ENCODE results near the gene TMEM163.
"Not testable (repeated sequence)": the region's sequence is repeated elsewhere in the genome, so short reads cannot be mapped to it uniquely, and the experiment has no call there.

TMEM163 gene

DNA sequence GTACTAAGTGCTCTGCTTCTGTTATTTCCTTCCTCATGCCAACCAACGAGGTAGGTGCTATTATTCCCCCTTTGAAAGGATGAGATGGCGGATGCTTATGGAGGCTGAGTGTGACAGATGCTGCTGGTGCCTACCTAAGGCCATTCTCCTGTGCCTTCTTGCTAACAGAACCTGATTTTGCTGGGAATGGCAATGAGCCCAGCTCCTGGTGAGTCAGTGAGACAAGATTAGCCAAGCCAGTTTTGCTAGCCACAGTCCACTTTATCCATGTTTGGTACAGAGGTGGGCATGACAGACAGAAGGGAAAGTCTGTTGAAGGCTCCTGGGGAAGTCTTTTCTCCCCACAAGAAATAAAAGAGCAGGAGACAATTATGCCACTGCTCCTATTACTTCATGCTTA, 43.7 kb upstream of the TMEM163 start:
- no peak overlapping the region for H3K4me3 ChIP-seq (ENCODE audit: low read depth, low read length)
- TF ChIP-seq MYC (IDR thresholded peaks at IDR 0.05; ENCODE audit: low read depth, low read length) = no peak
- no peak for TF ChIP-seq MAX (IDR thresholded peaks at IDR 0.05; ENCODE audit: low read depth, low read length)
- no peak for TF ChIP-seq CTCF (IDR thresholded peaks at IDR 0.05; ENCODE audit: low read depth, low read length)
- no peak for TF ChIP-seq POLR2A (IDR thresholded peaks at IDR 0.05; ENCODE audit: extremely low read depth, insufficient read length)
- no peak for DNase-seq (ENCODE audit: low read depth)

DNA sequence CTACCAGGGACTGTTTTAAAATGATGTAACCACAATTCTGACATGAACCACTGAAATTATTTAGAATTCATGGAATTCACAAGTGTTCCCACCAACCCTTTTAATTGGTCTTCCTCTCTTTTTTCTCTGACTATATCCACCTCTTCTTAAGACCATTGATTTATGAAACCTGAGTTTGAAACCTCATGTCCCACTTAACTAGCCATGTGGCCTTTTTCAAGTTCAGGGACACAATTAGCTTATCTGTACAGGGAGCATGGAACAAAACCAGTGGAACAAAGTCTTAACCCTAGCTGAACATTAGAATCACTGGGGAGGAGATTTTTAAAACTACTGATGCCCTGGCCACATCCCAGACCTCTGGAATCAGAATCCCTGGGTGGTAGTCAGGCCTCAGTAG, 41.6 kb upstream of the TMEM163 start:
- no peak for TF ChIP-seq MYC (IDR thresholded peaks at IDR 0.05; ENCODE audit: low read depth, low read length)
- no peak for TF ChIP-seq POLR2A (IDR thresholded peaks at IDR 0.05; ENCODE audit: extremely low read depth, insufficient read length)
- no peak for TF ChIP-seq CTCF (IDR thresholded peaks at IDR 0.05; ENCODE audit: low read depth, low read length)
- TF ChIP-seq MAX (IDR thresholded peaks at IDR 0.05; ENCODE audit: low read depth, low read length) = no peak
- H3K4me3 ChIP-seq (ENCODE audit: low read depth, low read length) = no peak overlapping the region
- no peak for DNase-seq (ENCODE audit: low read depth)

DNA sequence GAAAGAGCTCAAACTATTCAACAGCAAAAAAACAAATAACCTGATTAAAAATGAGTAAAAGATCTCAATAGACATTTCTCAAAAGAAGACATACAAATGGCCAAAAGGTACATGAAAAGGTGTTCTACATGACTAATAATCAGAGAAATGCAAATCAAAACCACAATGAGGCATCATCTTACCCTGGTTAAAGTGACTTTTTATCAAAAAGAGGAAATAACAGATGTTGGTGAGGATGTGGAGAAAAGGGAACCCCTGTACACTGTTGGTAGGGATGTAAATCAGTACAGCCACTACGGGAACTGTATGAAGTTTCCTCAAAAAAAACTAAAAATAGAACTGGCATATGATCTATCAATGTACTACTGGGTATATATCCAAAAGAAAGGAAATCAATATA, 39.8 kb upstream of the TMEM163 start:
- H3K4me3 ChIP-seq (ENCODE audit: low read depth, low read length) = no peak overlapping the region
- TF ChIP-seq CTCF (IDR thresholded peaks at IDR 0.05; ENCODE audit: low read depth, low read length) (no peak), MYC (IDR thresholded peaks at IDR 0.05; ENCODE audit: low read depth, low read length) (no peak), MAX (IDR thresholded peaks at IDR 0.05; ENCODE audit: low read depth, low read length) (no peak), POLR2A (IDR thresholded peaks at IDR 0.05; ENCODE audit: extremely low read depth, insufficient read length) (no peak)
- DNase-seq (ENCODE audit: low read depth) = peak; percentile 7

GRCh38 chr2:134751981-134752380, 33.2 kb upstream of the TMEM163 start:
- not testable (repeated sequence) for DNase-seq (ENCODE audit: low read depth)

GRCh38 chr2:134745546-134745945, 26.7 kb upstream of the TMEM163 start:
- TF ChIP-seq MYC (IDR thresholded peaks at IDR 0.05; ENCODE audit: low read depth, low read length) (no peak), POLR2A (IDR thresholded peaks at IDR 0.05; ENCODE audit: extremely low read depth, insufficient read length) (no peak), MAX (IDR thresholded peaks at IDR 0.05; ENCODE audit: low read depth, low read length) (no peak), CTCF (IDR thresholded peaks at IDR 0.05; ENCODE audit: low read depth, low read length) (no peak)
- DNase-seq (ENCODE audit: low read depth) = no peak
- H3K4me3 ChIP-seq (ENCODE audit: low read depth, low read length) = no peak overlapping the region

More at GRCh38 chr2:134751981-134752380, 33.2 kb upstream of the TMEM163 start:
- not testable (repeated sequence) for H3K4me3 ChIP-seq (ENCODE audit: low read depth, low read length)

- TF ChIP-seq MAX (IDR thresholded peaks at IDR 0.05; ENCODE audit: low read depth, low read length) (no peak), POLR2A (IDR thresholded peaks at IDR 0.05; ENCODE audit: extremely low read depth, insufficient read length) (no peak), CTCF (IDR thresholded peaks at IDR 0.05; ENCODE audit: low read depth, low read length) (no peak), MYC (IDR thresholded peaks at IDR 0.05; ENCODE audit: low read depth, low read length) (no peak)
- no peak for DNase-seq (ENCODE audit: low read depth)
- H3K4me3 ChIP-seq (ENCODE audit: low read depth, low read length) = no peak overlapping the region
Measured at GRCh38 chr2:134745023-134745422, 26.2 kb upstream of the TMEM163 start.

Data from NB4 (cell line).